HepG2 (cell line): ENCODE results near the gene EPB41L2. TPM values are rescaled to one million over a fixed set of nuclear protein-coding genes. Genes with fewer than 3 reads are reported as not detected.

Experiments used
- ATAC-seq: fragments of 200-7000 bp; cut with Tn5 transposase; 3 replicates; pipeline ENCODE4 v1.9.1; 2020; ENCODE audit warnings: mild to moderate bottlenecking, moderate library complexity
- BruUV-seq: library from RNA; stranded (reverse); fragments of 400-500 nt; replicated peaks from 2 replicates; lab custom pipeline; 2021; lab: Mats Ljungman, UMichigan
- CTCF ChIA-PET: fragments of 300-600 bp; formaldehyde crosslinking; extraction: SDS; loops from one replicate; lab custom pipeline; 2021; ENCODE audit warnings: low total read pairs, inconsistent platforms, low intra/inter-chr PET ratio; lab: Yijun Ruan, JAX
- POLR2A ChIA-PET: fragments of 350-600 bp; sonication (Branson Sonifier 250); formaldehyde crosslinking; loops from one replicate; lab custom pipeline; 2020; ENCODE audit warnings: antibody characterized with exemption, inconsistent platforms; lab: Yijun Ruan, JAX
- DNase-seq: peaks from one replicate; pipeline ENCODE4 v3.0.0-alpha.2; 2015; ENCODE audit warnings: low spot score
- FAIRE-seq: peaks from 3 replicates; lab custom pipeline; 2011; peaks lifted over from hg19 to GRCh38; lab: Jason Lieb, UNC
- H2AFZ ChIP-seq: one replicate; pipeline ENCODE4 v1.6.1; 2011; ENCODE audit warnings: low read length, inconsistent platforms
- H3K27ac ChIP-seq: fragments of 300-600 bp; 3 replicates; pipeline ENCODE4 v1.8.0; 2011; ENCODE audit warnings: mixed run types, mild to moderate bottlenecking, mixed read lengths, low read length, inconsistent platforms; ENCODE audit not compliant: insufficient read depth; ENCODE audit errors: extremely low read length
- H3K27me3 ChIP-seq, 2 experiments: fragments of 200-600 bp in 1 of 2; 2 replicates in 1 of 2; 3 replicates in 1 of 2; pipeline versions ENCODE4 v1.6.0 to v1.8.0; 2011; ENCODE audit warnings: low read length in 2 of 2, mild to moderate bottlenecking in 2 of 2, moderate library complexity in 2 of 2, inconsistent platforms in 1 of 2; ENCODE audit not compliant: insufficient read depth in 2 of 2, control insufficient read depth in 1 of 2
- H3K36me3 ChIP-seq, 2 experiments: fragments of 200-600 bp in 1 of 2; replicated peaks in 1 of 2; 2 replicates in 1 of 2; 3 replicates in 1 of 2; pipeline versions ENCODE4 v1.5.1 to v1.8.0; 2011; ENCODE audit warnings: low read length in 2 of 2, inconsistent platforms in 1 of 2; ENCODE audit not compliant: insufficient read depth in 2 of 2, control insufficient read depth in 1 of 2
- H3K4me1 ChIP-seq: 2 replicates; pipeline ENCODE4 v1.5.1; 2012; ENCODE audit warnings: low read length, inconsistent platforms; ENCODE audit not compliant: insufficient read depth
- H3K4me2 ChIP-seq: 2 replicates; pipeline ENCODE4 v1.6.0; 2011; ENCODE audit warnings: low read depth, low read length, inconsistent platforms
- H3K4me3 ChIP-seq, 3 experiments: fragments of 200-600 bp in 1 of 3; sonication (generic), shearing (Covaris generic) in 1 of 3; replicated peaks in 1 of 3; 2 replicates each; pipeline ENCODE4 v1.5.1; 2011 to 2016; ENCODE audit warnings: low read length in 3 of 3, inconsistent platforms in 2 of 3, low read depth in 2 of 3, mild to moderate bottlenecking in 2 of 3, control low read depth in 1 of 3, mixed read lengths in 1 of 3; ENCODE audit not compliant: insufficient read depth in 1 of 3
- H3K79me2 ChIP-seq: one replicate; pipeline ENCODE4 v1.6.1; 2011; ENCODE audit warnings: low read length, inconsistent platforms; ENCODE audit not compliant: insufficient read depth
- H3K9ac ChIP-seq: 2 replicates; pipeline ENCODE4 v1.6.0; 2011; ENCODE audit warnings: mild to moderate bottlenecking, low read depth, low read length, inconsistent platforms; ENCODE audit not compliant: insufficient read depth
- H3K9me3 ChIP-seq: 2 replicates; pipeline ENCODE4 v1.5.1; 2012; ENCODE audit warnings: mild to moderate bottlenecking, low read length
- H4K20me1 ChIP-seq: 2 replicates; pipeline ENCODE4 v1.6.0; 2011; ENCODE audit warnings: inconsistent platforms, mild to moderate bottlenecking, low read length, moderate library complexity; ENCODE audit not compliant: insufficient read depth
- MAF1 ChIP-seq: sonication (generic); formaldehyde crosslinking; IDR thresholded peaks from 2 replicates; pipeline ENCODE4 v1.5.0; 2020; ENCODE audit warnings: missing genetic modification reagents, borderline replicate concordance
- ZNF136 ChIP-seq: sonication (generic); formaldehyde crosslinking; IDR thresholded peaks from 2 replicates; pipeline ENCODE4 v1.8.1; 2022; ENCODE audit warnings: low read depth, mild to moderate bottlenecking, moderate library complexity, missing genetic modification reagents
- ZNF441 ChIP-seq: sonication (generic); formaldehyde crosslinking; IDR thresholded peaks from 2 replicates; pipeline ENCODE4 v1.7.0; 2021; ENCODE audit warnings: missing genetic modification reagents, borderline replicate concordance
- ZNF687 ChIP-seq: sonication (generic); formaldehyde crosslinking; IDR thresholded peaks from 2 replicates; pipeline ENCODE4 v1.5.1; 2020; ENCODE audit warnings: mild to moderate bottlenecking, missing genetic modification reagents, moderate library complexity
- ZNF772 ChIP-seq: sonication (generic); formaldehyde crosslinking; IDR thresholded peaks from 2 replicates; pipeline ENCODE4 v1.5.0; 2020; ENCODE audit warnings: mild to moderate bottlenecking, missing genetic modification reagents
- WGBS: methylation state at CpG from one replicate; pipeline ENCODE4 v1.1.6; 2017; ENCODE audit warnings: low lambda C conversion rate; 5-methylcytosine and 5-hydroxymethylcytosine counted together
- in situ Hi-C: cut with HindIII; loops from 2 replicates; pipeline ENCODE4 v1.10.0; 2017; ENCODE audit warnings: low pct_unique_long_range_greater_than_20kb; ENCODE audit not compliant: extremely low pct_ligation_motif_present
- intact Hi-C: fragments of 100-400 bp; cut with micrococcal nuclease; formaldehyde crosslinking; loops from one replicate; pipeline ENCODE4 v1.10.0; 2022; ENCODE audit not compliant: unreplicated experiment
- polyA plus RNA-seq, 8 experiments: library from polyadenylated mRNA; depleted of rRNA in 3 of 8; stranded (reverse) in 7 of 8; unstranded in 1 of 8; fragments of >200 nt; fragmentation: Illumina TruSeq in 4 of 8; extraction: Trizol in 4 of 8; gene quantifications; 2 replicates each; pipeline versions ENCODE4 v1.2.1 to v1.2.3, GENCODE V29; 2011 to 2016; ENCODE audit warnings: low read depth in 4 of 8, missing spikeins in 1 of 8, mixed read lengths in 1 of 8; ENCODE audit not compliant: insufficient read depth in 1 of 8
- total RNA-seq, 5 experiments: library from RNA; depleted of rRNA; stranded (reverse); fragments of >200 nt; fragmentation: Illumina TruSeq; extraction: Trizol; gene quantifications; 2 replicates each; pipeline ENCODE4 v1.2.3, GENCODE V29; 2016; ENCODE audit warnings: low read depth in 1 of 5
- TF ChIP-seq, protein P1 (sequence below): sonication (generic); formaldehyde crosslinking; IDR thresholded peaks from 2 replicates; pipeline ENCODE4 v1.9.0; 2021; ENCODE audit warnings: mild to moderate bottlenecking, missing genetic modification reagents
- TF ChIP-seq, protein P2 (sequence below): sonication (generic); formaldehyde crosslinking; IDR thresholded peaks from 2 replicates; pipeline ENCODE4 v1.9.0; 2021; ENCODE audit warnings: missing genetic modification reagents, mild to moderate bottlenecking, borderline replicate concordance

EPB41L2 gene
- total and polyA plus RNA-seq, 2 of the 13 experiments (the other 11 are each of a cell fraction or from before 2014, with no cell fraction given), result 41.7 to 56.4 TPM

DNA sequence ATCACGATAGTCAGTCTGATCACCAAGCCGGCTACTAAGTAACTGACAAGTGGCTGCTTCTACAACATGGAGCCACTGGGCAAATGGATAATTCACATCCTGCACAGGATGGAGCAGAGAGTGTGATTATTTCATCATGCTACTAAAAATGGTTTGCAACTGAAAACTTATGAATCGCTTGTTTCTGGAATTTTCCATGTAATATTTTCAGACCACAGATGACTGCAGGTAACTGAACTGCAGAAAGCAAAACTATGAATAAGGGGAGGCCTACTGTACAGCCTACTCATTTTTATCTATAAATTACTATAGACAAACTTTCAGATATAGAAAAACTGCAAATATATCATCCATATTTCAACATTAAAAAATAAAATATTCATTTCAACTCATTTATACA, 91.5 kb downstream of the EPB41L2 start:
- FAIRE-seq, result no peak
- Histone ChIP-seq H3K27ac (no peak overlapping the region), H3K36me3 (no peaks in the 10 kb centered on the region; a peak in 1 of 5 replicates), H3K4me3 (no peak overlapping the region), H3K27me3 (no peaks in the 10 kb centered on the region), H2AFZ (no peak overlapping the region), H3K9ac (no peak overlapping the region), H3K79me2 (peaks cover 51% of the 10 kb centered on the region), H3K9me3 (no peaks in the 10 kb centered on the region), H4K20me1 (peaks cover 3% of the 10 kb centered on the region; the same call in 1 of the 2 replicates), H3K4me1 (peaks cover 44% of the 10 kb centered on the region), H3K4me2 (no peak overlapping the region)
- CTCF ChIA-PET, result no interaction called here
- BruUV-seq, result no TSS peak
- POLR2A ChIA-PET, result no interaction called here
- intact Hi-C loops, result no loop called here
- no peak for ATAC-seq
- in situ Hi-C loops, result no loop called here
- WGBS, result 100% methylated on average over 3 of the region's 3 CpGs
- no peak for DNase-seq
- TF ChIP-seq, protein P1, sequence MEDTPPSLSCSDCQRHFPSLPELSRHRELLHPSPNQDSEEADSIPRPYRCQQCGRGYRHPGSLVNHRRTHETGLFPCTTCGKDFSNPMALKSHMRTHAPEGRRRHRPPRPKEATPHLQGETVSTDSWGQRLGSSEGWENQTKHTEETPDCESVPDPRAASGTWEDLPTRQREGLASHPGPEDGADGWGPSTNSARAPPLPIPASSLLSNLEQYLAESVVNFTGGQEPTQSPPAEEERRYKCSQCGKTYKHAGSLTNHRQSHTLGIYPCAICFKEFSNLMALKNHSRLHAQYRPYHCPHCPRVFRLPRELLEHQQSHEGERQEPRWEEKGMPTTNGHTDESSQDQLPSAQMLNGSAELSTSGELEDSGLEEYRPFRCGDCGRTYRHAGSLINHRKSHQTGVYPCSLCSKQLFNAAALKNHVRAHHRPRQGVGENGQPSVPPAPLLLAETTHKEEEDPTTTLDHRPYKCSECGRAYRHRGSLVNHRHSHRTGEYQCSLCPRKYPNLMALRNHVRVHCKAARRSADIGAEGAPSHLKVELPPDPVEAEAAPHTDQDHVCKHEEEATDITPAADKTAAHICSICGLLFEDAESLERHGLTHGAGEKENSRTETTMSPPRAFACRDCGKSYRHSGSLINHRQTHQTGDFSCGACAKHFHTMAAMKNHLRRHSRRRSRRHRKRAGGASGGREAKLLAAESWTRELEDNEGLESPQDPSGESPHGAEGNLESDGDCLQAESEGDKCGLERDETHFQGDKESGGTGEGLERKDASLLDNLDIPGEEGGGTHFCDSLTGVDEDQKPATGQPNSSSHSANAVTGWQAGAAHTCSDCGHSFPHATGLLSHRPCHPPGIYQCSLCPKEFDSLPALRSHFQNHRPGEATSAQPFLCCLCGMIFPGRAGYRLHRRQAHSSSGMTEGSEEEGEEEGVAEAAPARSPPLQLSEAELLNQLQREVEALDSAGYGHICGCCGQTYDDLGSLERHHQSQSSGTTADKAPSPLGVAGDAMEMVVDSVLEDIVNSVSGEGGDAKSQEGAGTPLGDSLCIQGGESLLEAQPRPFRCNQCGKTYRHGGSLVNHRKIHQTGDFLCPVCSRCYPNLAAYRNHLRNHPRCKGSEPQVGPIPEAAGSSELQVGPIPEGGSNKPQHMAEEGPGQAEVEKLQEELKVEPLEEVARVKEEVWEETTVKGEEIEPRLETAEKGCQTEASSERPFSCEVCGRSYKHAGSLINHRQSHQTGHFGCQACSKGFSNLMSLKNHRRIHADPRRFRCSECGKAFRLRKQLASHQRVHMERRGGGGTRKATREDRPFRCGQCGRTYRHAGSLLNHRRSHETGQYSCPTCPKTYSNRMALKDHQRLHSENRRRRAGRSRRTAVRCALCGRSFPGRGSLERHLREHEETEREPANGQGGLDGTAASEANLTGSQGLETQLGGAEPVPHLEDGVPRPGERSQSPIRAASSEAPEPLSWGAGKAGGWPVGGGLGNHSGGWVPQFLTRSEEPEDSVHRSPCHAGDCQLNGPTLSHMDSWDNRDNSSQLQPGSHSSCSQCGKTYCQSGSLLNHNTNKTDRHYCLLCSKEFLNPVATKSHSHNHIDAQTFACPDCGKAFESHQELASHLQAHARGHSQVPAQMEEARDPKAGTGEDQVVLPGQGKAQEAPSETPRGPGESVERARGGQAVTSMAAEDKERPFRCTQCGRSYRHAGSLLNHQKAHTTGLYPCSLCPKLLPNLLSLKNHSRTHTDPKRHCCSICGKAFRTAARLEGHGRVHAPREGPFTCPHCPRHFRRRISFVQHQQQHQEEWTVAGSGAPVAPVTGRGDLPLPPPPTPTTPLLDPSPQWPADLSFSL (CRISPR knock-in tag), result no peak
- TF ChIP-seq MAF1, result no peak
- TF ChIP-seq ZNF772, result no peak
- TF ChIP-seq ZNF441 (CRISPR knock-in tag), result no peak
- TF ChIP-seq ZNF136 (CRISPR knock-in tag), result no peak
- no peak for TF ChIP-seq ZNF687
- TF ChIP-seq, protein P2, sequence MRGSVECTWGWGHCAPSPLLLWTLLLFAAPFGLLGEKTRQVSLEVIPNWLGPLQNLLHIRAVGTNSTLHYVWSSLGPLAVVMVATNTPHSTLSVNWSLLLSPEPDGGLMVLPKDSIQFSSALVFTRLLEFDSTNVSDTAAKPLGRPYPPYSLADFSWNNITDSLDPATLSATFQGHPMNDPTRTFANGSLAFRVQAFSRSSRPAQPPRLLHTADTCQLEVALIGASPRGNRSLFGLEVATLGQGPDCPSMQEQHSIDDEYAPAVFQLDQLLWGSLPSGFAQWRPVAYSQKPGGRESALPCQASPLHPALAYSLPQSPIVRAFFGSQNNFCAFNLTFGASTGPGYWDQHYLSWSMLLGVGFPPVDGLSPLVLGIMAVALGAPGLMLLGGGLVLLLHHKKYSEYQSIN, result no peak
